Esophagus squamous epithelium (tissue), 5 donors: ENCODE results near the gene REM1. TPM values are rescaled to one million over a fixed set of nuclear protein-coding genes. Genes with fewer than 3 reads are reported as not detected.
"Not testable (repeated sequence)": the region's sequence is repeated elsewhere in the genome, so short reads cannot be mapped to it uniquely, and the experiment has no call there.

Experiments
- DNase-seq: peaks from one replicate; lab custom pipeline; 2025; lab: John Stamatoyannopoulos, UW
- H3K27ac ChIP-seq, 4 donors: fragments of 200-600 bp; sonication (generic); one replicate each; pipeline ENCODE4 v1.5.1; 2016 to 2019; ENCODE audit warnings: mild to moderate bottlenecking in 1 of 4
- H3K27me3 ChIP-seq, 4 donors: fragments of 200-600 bp; sonication (generic); 1 replicate in 3 of 4; 2 replicates in 1 of 4; pipeline versions ENCODE4 v1.5.1 to v1.6.0; 2017 to 2021; ENCODE audit warnings: antibody characterized with exemption in 1 of 4
- H3K36me3 ChIP-seq, 3 donors: fragments of 200-600 bp; sonication (generic); one replicate each; pipeline ENCODE4 v1.5.1; 2016 to 2019
- H3K4me1 ChIP-seq, 3 donors: fragments of 200-600 bp; sonication (generic); one replicate each; pipeline ENCODE4 v1.5.1; 2017 to 2019
- H3K4me3 ChIP-seq, 4 donors: fragments of 200-600 bp; sonication (generic); 1 replicate in 3 of 4; 2 replicates in 1 of 4; pipeline ENCODE4 v1.5.1; 2016 to 2019; ENCODE audit warnings: mild to moderate bottlenecking in 2 of 4, moderate library complexity in 1 of 4
- H3K9me3 ChIP-seq, 3 donors: fragments of 200-600 bp; sonication (generic); one replicate each; pipeline ENCODE4 v1.5.1; 2016 to 2019
- CTCF ChIP-seq, 6 experiments: fragments of 450-650 bp in 4 of 6; fragments of 200-600 bp in 2 of 6; sonication (generic) in 2 of 6; IDR thresholded peaks; one replicate each; pipeline ENCODE4 v1.5.1; 2016 to 2019; ENCODE audit warnings: antibody characterized with exemption in 6 of 6, mild to moderate bottlenecking in 4 of 6, moderate library complexity in 4 of 6
- POLR2A ChIP-seq, 4 donors: fragments of 450-650 bp; IDR thresholded peaks; one replicate each; pipeline ENCODE4 v1.6.1; 2017; ENCODE audit warnings: antibody characterized with exemption in 4 of 4, mild to moderate bottlenecking in 4 of 4, moderate library complexity in 3 of 4
- WGBS, 2 donors: methylation state at CpG; one replicate each; pipeline ENCODE4 v1.1.5; 2018; 5-methylcytosine and 5-hydroxymethylcytosine counted together
- intact Hi-C: fragments of 100-400 bp; cut with DNase I; formaldehyde crosslinking; loops from one replicate; pipeline ENCODE4 v1.15.0; 2022
- total RNA-seq, 4 donors: library from RNA; depleted of rRNA; stranded (reverse); fragments of >200 nt; gene quantifications; one replicate each; pipeline ENCODE4 v1.1.0, GENCODE V29; 2016
- donor health status: DM: yes; HTN: yes; CAD: no.

REM1 gene, protein sequence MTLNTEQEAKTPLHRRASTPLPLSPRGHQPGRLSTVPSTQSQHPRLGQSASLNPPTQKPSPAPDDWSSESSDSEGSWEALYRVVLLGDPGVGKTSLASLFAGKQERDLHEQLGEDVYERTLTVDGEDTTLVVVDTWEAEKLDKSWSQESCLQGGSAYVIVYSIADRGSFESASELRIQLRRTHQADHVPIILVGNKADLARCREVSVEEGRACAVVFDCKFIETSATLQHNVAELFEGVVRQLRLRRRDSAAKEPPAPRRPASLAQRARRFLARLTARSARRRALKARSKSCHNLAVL
- 1 to 10 TPM in 2 of 4 donors, under 1 TPM in 1, not detected in 1; 0.18 to 4.0 (median 1.3) TPM for total RNA-seq

GRCh38 chr20:31474758-31475427 lies at the start of gene REM1, which contains the start of gene DEFB124:
REM1 (plus strand) TSS chr20:31475288; CDS start chr20:31476446, 1,158 bp downstream.
DEFB124 (minus strand) TSS chr20:31475127; CDS start chr20:31473013, 2,114 bp downstream.
- H3K4me3 ChIP-seq, result peak within 1 kb of the TSS; percentile 12 to 65 (median 40)
- H3K27me3 ChIP-seq, result peaks cover 0 to 30% (median 0%) of the 10 kb centered on the region in 4 donors

GRCh38 chr20:31425797-31426196 lies 49.3 kb upstream of the REM1 start:
- no peak for TF ChIP-seq POLR2A (IDR thresholded peaks at IDR 0.05)
- no peak for TF ChIP-seq CTCF (IDR thresholded peaks at IDR 0.05)
- no peaks in the 10 kb centered on the region for H3K27me3 ChIP-seq
- no peaks in the 10 kb centered on the region for H3K36me3 ChIP-seq
- DNase-seq, result no peak
- no peaks in the 10 kb centered on the region for H3K9me3 ChIP-seq
- intact Hi-C loops, result no loop called here
- H3K27ac ChIP-seq, result no peak overlapping the region
- no peak overlapping the region for H3K4me3 ChIP-seq
- H3K4me1 ChIP-seq, result no peaks in the 10 kb centered on the region

More at GRCh38 chr20:31474758-31475427, at the start of gene REM1, which contains the start of gene DEFB124:
- Histone ChIP-seq H3K36me3 (no peaks in the 10 kb centered on the region), H3K9me3 (no peaks in the 10 kb centered on the region), H3K4me1 (peaks cover 7 to 26% (median 8%) of the 10 kb centered on the region in 3 donors), H3K27ac (peak within 1 kb of the TSS; percentile 42 to 83 (median 70))
- TF ChIP-seq POLR2A (IDR thresholded peaks at IDR 0.05) (no peak), CTCF (IDR thresholded peaks at IDR 0.05) (no peak)
- DNase-seq, result no peak
- WGBS, 2 donors, result 8 to 9% methylated on average over 8 to 10 of the region's 33 CpGs
- intact Hi-C loops, result no loop called here

DNA sequence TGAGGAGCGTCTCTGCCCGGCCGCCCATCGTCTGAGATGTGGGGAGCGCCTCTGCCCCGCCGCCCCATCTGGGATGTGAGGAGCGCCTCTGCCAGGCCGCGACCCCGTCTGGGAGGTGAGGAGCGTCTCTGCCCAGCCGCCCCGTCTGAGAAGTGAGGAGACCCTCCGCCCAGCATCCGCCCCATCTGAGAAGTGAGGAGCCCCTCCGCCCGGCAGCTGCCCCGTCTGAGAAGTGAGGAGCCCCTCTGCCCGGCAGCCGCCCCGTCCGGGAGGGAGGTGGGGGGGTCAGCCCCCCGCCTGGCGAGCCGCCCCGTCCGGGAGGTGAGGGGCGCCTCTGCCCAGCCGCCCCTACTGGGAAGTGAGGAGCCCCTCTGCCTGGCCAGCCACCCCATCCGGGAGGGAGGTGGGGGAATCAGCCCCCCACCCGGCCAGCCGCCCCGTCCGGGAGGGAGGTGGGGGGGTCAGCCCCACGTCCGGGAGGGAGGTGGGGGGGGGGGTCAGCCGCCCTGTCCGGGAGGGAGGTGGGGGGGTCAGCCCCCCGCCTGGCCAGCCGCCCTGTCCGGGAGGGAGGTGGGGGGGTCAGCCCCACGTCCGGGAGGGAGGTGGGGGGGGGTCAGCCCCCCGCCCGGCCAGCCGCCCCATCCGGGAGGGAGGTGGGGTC lies 48.1 kb upstream of the REM1 start:
- no CpG with 5 or more reads among the region's 48 CpGs for WGBS, 2 donors
- intact Hi-C loops, DNase-seq, H3K27me3 ChIP-seq, H3K9me3 ChIP-seq, H3K27ac ChIP-seq, H3K4me3 ChIP-seq, H3K4me1 ChIP-seq, H3K36me3 ChIP-seq: not testable (repeated sequence)

- H3K36me3 ChIP-seq, H3K9me3 ChIP-seq, DNase-seq, H3K27me3 ChIP-seq, H3K27ac ChIP-seq, intact Hi-C loops, H3K4me3 ChIP-seq, H3K4me1 ChIP-seq: not testable (repeated sequence)
- WGBS, 2 donors, result no CpG with 5 or more reads among the region's 31 CpGs
Observed at GRCh38 chr20:31427576-31427975, 47.5 kb upstream of the REM1 start.

GRCh38 chr20:31430568-31431115 lies 44.4 kb upstream of the REM1 start:
- Histone ChIP-seq H3K4me1 (no peaks in the 10 kb centered on the region), H3K27me3 (peaks cover 0 to 5% (median 0%) of the 10 kb centered on the region in 4 donors), H3K36me3 (no peaks in the 10 kb centered on the region), H3K9me3 (no peaks in the 10 kb centered on the region), H3K27ac (no peak overlapping the region), H3K4me3 (no peak overlapping the region)
- TF ChIP-seq CTCF (IDR thresholded peaks at IDR 0.05) (no peak), POLR2A (IDR thresholded peaks at IDR 0.05) (no peak)
- no peak for DNase-seq
- intact Hi-C loops, result no loop called here
- WGBS, 2 donors, result 42 to 47% methylated on average over 4 of the region's 4 CpGs
